T-helper 2 cell treated with Interferon-gamma antibody and Interleukin-4, amounts not matched to agents 5 μg/mL and 100 μg/mL, for 36 hours (primary cell): ENCODE measurements around the gene CDKN2A.

Experiments
- DNase-seq: peaks from one replicate; pipeline ENCODE4 v3.0.0; 2021; ENCODE audit warnings: low spot score
- H3K27ac Mint-ChIP-seq: one replicate; pipeline ENCODE4 v1.8.0; 2021; ENCODE audit warnings: mild to moderate bottlenecking, mixed read lengths
- H3K27me3 Mint-ChIP-seq: one replicate; pipeline ENCODE4 v1.8.0; 2021; ENCODE audit warnings: low read depth, mixed read lengths
- H3K36me3 Mint-ChIP-seq: one replicate; pipeline ENCODE4 v1.8.0; 2021; ENCODE audit warnings: low read depth, mixed read lengths
- H3K4me1 Mint-ChIP-seq: one replicate; pipeline ENCODE4 v1.8.0; 2021; ENCODE audit warnings: low read depth, mixed read lengths
- H3K4me3 Mint-ChIP-seq: one replicate; pipeline ENCODE4 v1.8.0; 2022; ENCODE audit warnings: mild to moderate bottlenecking, moderate library complexity, mixed read lengths
- H3K9me3 Mint-ChIP-seq: one replicate; pipeline ENCODE4 v1.8.0; 2021; ENCODE audit warnings: mixed read lengths

Gene CDKN2A

GRCh38 chr9:21996438-21996837 is 2.2 kb upstream of the CDKN2A start:
- Mint-ChIP-seq H3K36me3 (peaks cover 7% of the 10 kb centered on the region), H3K4me1 (peaks cover 18% of the 10 kb centered on the region), H3K27me3 (peaks cover 42% of the 10 kb centered on the region), H3K4me3 (peak overlapping the region; percentile 96), H3K27ac (peak overlapping the region; percentile 38), H3K9me3 (no peaks in the 10 kb centered on the region)
- DNase-seq, result no peak

GRCh38 chr9:21995666-21996398 is 1.6 kb upstream of the CDKN2A start:
- no peak for DNase-seq
- peak overlapping the region; percentile 100 for H3K27ac Mint-ChIP-seq
- H3K4me3 Mint-ChIP-seq, result peak overlapping the region; percentile 96
- H3K4me1 Mint-ChIP-seq, result peaks cover 20% of the 10 kb centered on the region
- peaks cover 10% of the 10 kb centered on the region for H3K36me3 Mint-ChIP-seq
- H3K9me3 Mint-ChIP-seq, result no peaks in the 10 kb centered on the region
- peaks cover 36% of the 10 kb centered on the region for H3K27me3 Mint-ChIP-seq

- H3K27ac Mint-ChIP-seq, result peak overlapping the region; percentile 100
- DNase-seq, result peak; percentile 78
- no peaks in the 10 kb centered on the region for H3K9me3 Mint-ChIP-seq
- H3K4me1 Mint-ChIP-seq, result peaks cover 23% of the 10 kb centered on the region
- peak overlapping the region; percentile 96 for H3K4me3 Mint-ChIP-seq
- H3K36me3 Mint-ChIP-seq, result peaks cover 15% of the 10 kb centered on the region
- peaks cover 37% of the 10 kb centered on the region for H3K27me3 Mint-ChIP-seq
Measured at GRCh38 chr9:21995006-21995665, 944 bp upstream of the CDKN2A start.

- Mint-ChIP-seq H3K27ac (peak within 1 kb of the TSS; percentile 100), H3K4me1 (peaks cover 23% of the 10 kb centered on the region), H3K9me3 (peaks cover 3% of the 10 kb centered on the region), H3K4me3 (peak within 1 kb of the TSS; percentile 96), H3K27me3 (peaks cover 37% of the 10 kb centered on the region), H3K36me3 (peaks cover 20% of the 10 kb centered on the region)
- peak; percentile 49 for DNase-seq
Measured at GRCh38 chr9:21994556-21995005, 389 bp upstream of the CDKN2A start, which contains the start of gene CDKN2B-AS1. Gene CDKN2B-AS1, plus strand, starts transcription at chr9:21994791.

GRCh38 chr9:21993007-21993406 is 1.2 kb downstream of the CDKN2A start:
- peak overlapping the region; percentile 69 for H3K27ac Mint-ChIP-seq
- peaks cover 45% of the 10 kb centered on the region for H3K27me3 Mint-ChIP-seq

GRCh38 chr9:21991072-21991959 is 2.9 kb downstream of the CDKN2A start:
- Mint-ChIP-seq H3K36me3 (peaks cover 26% of the 10 kb centered on the region), H3K27me3 (peaks cover 49% of the 10 kb centered on the region), H3K9me3 (peaks cover 12% of the 10 kb centered on the region), H3K4me1 (peaks cover 29% of the 10 kb centered on the region), H3K27ac (no peak overlapping the region), H3K4me3 (peak overlapping the region; percentile 34)
- DNase-seq, result no peak

More at GRCh38 chr9:21993007-21993406, 1.2 kb downstream of the CDKN2A start:
- no peak for DNase-seq
- Mint-ChIP-seq H3K36me3 (peaks cover 29% of the 10 kb centered on the region), H3K4me1 (peaks cover 28% of the 10 kb centered on the region), H3K4me3 (peak overlapping the region; percentile 96), H3K9me3 (peaks cover 12% of the 10 kb centered on the region)

- H3K27me3 Mint-ChIP-seq, result peaks cover 47% of the 10 kb centered on the region
- no peak for DNase-seq
Measured at GRCh38 chr9:21989440-21990189, 4.6 kb downstream of the CDKN2A start.

GRCh38 chr9:21988056-21988990 is 5.9 kb downstream of the CDKN2A start:
- Mint-ChIP-seq H3K27me3 (peaks cover 57% of the 10 kb centered on the region), H3K36me3 (peaks cover 25% of the 10 kb centered on the region), H3K4me1 (peaks cover 20% of the 10 kb centered on the region), H3K4me3 (no peak overlapping the region), H3K27ac (no peak overlapping the region), H3K9me3 (peaks cover 12% of the 10 kb centered on the region)
- DNase-seq, result no peak

More at GRCh38 chr9:21989440-21990189, 4.6 kb downstream of the CDKN2A start:
- Mint-ChIP-seq H3K9me3 (peaks cover 12% of the 10 kb centered on the region), H3K36me3 (peaks cover 25% of the 10 kb centered on the region), H3K4me3 (no peak overlapping the region), H3K27ac (peak overlapping the region; percentile 45), H3K4me1 (peaks cover 24% of the 10 kb centered on the region)

- Mint-ChIP-seq H3K36me3 (peaks cover 21% of the 10 kb centered on the region), H3K27me3 (peaks cover 78% of the 10 kb centered on the region), H3K27ac (no peak overlapping the region), H3K9me3 (peaks cover 12% of the 10 kb centered on the region), H3K4me1 (peaks cover 14% of the 10 kb centered on the region), H3K4me3 (no peak overlapping the region)
- no peak for DNase-seq
Measured at GRCh38 chr9:21985964-21986667, 8.1 kb downstream of the CDKN2A start.

GRCh38 chr9:21984101-21984500 is 10.1 kb downstream of the CDKN2A start:
- DNase-seq, result no peak
- H3K36me3 Mint-ChIP-seq, result peaks cover 6% of the 10 kb centered on the region
- H3K4me3 Mint-ChIP-seq, result no peak overlapping the region
- H3K27me3 Mint-ChIP-seq, result peaks cover 75% of the 10 kb centered on the region
- H3K4me1 Mint-ChIP-seq, result peaks cover 15% of the 10 kb centered on the region
- peaks cover 3% of the 10 kb centered on the region for H3K9me3 Mint-ChIP-seq
- H3K27ac Mint-ChIP-seq, result no peak overlapping the region

GRCh38 chr9:21983561-21983935 is 10.6 kb downstream of the CDKN2A start:
- Mint-ChIP-seq H3K36me3 (peaks cover 2% of the 10 kb centered on the region), H3K4me1 (peaks cover 14% of the 10 kb centered on the region), H3K4me3 (no peak overlapping the region), H3K9me3 (no peaks in the 10 kb centered on the region), H3K27me3 (peaks cover 75% of the 10 kb centered on the region), H3K27ac (no peak overlapping the region)
- DNase-seq, result no peak
